Suppressor macrophage (primary cell): ENCODE data around the gene E2F7.
A peak's percentile ranks its signal among the peaks of the same experiment; 100 is the strongest.
"Not testable (repeated sequence)": the region's sequence is repeated elsewhere in the genome, so short reads cannot be mapped to it uniquely, and the experiment has no call there.

Experiments
- DNase-seq, 4 experiments: peaks; one replicate each; pipeline ENCODE4 v3.0.0-alpha.2; 2020 to 2022
- total RNA-seq, 17 experiments: gene quantifications; one replicate each; lab custom pipeline; 2026; ENCODE audit warnings: mixed read lengths in 6 of 17, inconsistent platforms in 3 of 17; lab: John Stamatoyannopoulos, UW

The E2F7 gene
- total RNA-seq = 0.92 to 19.2 (median 6.2) reads per million in 17 experiments

GRCh38 chr12:77065361-77066204 is at the start of gene E2F7:
E2F7 (minus strand) TSS chr12:77065569; CDS start chr12:77064635, 934 bp downstream.
- DNase-seq = peak; percentile 86 to 92 (median 88)

- DNase-seq = no peak
Observed at GRCh38 chr12:77113971-77114370, 48.6 kb upstream of the E2F7 start.

- DNase-seq = no peak
Observed at GRCh38 chr12:77108707-77109106, 43.3 kb upstream of the E2F7 start.

GRCh38 chr12:77107121-77107520 is 41.8 kb upstream of the E2F7 start:
- no peak for DNase-seq

GRCh38 chr12:77104792-77105191 is 39.4 kb upstream of the E2F7 start:
- DNase-seq = no peak

GRCh38 chr12:77104286-77104685 is 38.9 kb upstream of the E2F7 start:
- DNase-seq = no peak

GRCh38 chr12:77102691-77103090 is 37.3 kb upstream of the E2F7 start:
- no peak for DNase-seq

GRCh38 chr12:77102123-77102522 is 36.8 kb upstream of the E2F7 start:
- DNase-seq = no peak

GRCh38 chr12:77099799-77100198 is 34.4 kb upstream of the E2F7 start:
- no peak for DNase-seq

GRCh38 chr12:77097846-77098245 is 32.5 kb upstream of the E2F7 start:
- no peak for DNase-seq

GRCh38 chr12:77092227-77092626 is 26.9 kb upstream of the E2F7 start:
- DNase-seq = not testable (repeated sequence)

- no peak for DNase-seq
Observed at GRCh38 chr12:77089686-77090220, 24.4 kb upstream of the E2F7 start.

GRCh38 chr12:77087427-77087826 is 22.1 kb upstream of the E2F7 start:
- DNase-seq = no peak

- no peak for DNase-seq
Observed at GRCh38 chr12:77082021-77082420, 16.7 kb upstream of the E2F7 start.

- DNase-seq = no peak
Observed at GRCh38 chr12:77079631-77080030, 14.3 kb upstream of the E2F7 start.

GRCh38 chr12:77078231-77078630 is 12.9 kb upstream of the E2F7 start:
- DNase-seq = no peak

GRCh38 chr12:77076886-77077285 is 11.5 kb upstream of the E2F7 start:
- no peak for DNase-seq

- not testable (repeated sequence) for DNase-seq
Observed at GRCh38 chr12:77073894-77074293, 8.5 kb upstream of the E2F7 start.

- no peak for DNase-seq
Observed at GRCh38 chr12:77072833-77073495, 7.6 kb upstream of the E2F7 start.

- DNase-seq = no peak
Observed at GRCh38 chr12:77070800-77071449, 5.6 kb upstream of the E2F7 start.

GRCh38 chr12:77070382-77070781 is 5.0 kb upstream of the E2F7 start:
- DNase-seq = no peak

GRCh38 chr12:77064896-77065360 is 441 bp downstream of the E2F7 start:
- DNase-seq = peak in 1 of 4 experiments; percentile 8
